HG03103 (cell line): ENCODE results near the gene UCP3.

Experiments used
- ATAC-seq: cut with Tn5 transposase; IDR thresholded peaks from one replicate; pipeline ENCODE4 v1.9.1; 2021; ENCODE audit warnings: low read depth; ENCODE audit not compliant: unreplicated experiment

UCP3 gene, protein sequence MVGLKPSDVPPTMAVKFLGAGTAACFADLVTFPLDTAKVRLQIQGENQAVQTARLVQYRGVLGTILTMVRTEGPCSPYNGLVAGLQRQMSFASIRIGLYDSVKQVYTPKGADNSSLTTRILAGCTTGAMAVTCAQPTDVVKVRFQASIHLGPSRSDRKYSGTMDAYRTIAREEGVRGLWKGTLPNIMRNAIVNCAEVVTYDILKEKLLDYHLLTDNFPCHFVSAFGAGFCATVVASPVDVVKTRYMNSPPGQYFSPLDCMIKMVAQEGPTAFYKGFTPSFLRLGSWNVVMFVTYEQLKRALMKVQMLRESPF

DNA sequence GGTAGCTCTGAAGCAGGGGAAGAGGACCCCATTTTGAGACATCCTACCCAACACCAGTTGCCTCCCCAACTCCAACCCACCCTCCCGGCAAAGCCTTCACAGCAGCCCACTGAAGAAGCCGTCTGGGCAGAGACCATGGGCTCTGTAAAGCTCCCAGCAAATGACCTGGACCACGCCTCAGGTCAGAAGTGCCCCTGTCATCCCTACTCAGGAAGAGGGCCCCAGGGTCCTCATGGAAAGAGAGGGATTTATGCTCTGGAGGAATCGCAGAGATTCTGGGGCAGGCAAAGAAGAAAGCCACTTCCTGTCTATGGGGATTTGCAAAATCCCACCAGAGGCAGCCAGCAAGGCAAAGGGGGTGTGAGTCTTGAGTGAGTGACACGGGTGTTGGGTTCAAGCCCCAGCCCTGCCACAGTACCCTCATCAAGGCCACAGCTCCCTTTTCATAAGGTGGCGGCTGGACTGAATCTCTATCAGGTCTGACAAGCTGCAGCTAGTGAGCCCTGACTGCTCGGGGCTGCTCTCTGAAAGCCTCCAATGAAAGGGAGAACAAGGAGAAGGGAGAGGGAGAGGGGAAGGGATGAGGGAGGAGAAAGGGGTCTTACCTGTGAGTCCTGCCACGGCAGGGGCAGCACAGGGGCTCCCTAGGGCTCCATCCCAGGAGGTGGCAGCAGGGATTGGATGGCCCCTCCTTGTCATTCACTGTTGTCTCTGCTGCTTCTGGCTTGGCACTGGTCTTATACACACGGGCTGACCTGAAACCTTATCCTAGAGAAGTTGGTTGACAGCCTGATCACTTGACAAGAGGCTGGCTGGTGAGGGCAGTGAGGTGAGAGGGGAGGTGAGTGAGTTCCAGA lies at the start of gene UCP3:
UCP3 (minus strand) TSS at position 713 of the 857 bp plus-strand sequence. CDS start 2,043 bp downstream, outside the sequence.
- ATAC-seq = no peak

DNA sequence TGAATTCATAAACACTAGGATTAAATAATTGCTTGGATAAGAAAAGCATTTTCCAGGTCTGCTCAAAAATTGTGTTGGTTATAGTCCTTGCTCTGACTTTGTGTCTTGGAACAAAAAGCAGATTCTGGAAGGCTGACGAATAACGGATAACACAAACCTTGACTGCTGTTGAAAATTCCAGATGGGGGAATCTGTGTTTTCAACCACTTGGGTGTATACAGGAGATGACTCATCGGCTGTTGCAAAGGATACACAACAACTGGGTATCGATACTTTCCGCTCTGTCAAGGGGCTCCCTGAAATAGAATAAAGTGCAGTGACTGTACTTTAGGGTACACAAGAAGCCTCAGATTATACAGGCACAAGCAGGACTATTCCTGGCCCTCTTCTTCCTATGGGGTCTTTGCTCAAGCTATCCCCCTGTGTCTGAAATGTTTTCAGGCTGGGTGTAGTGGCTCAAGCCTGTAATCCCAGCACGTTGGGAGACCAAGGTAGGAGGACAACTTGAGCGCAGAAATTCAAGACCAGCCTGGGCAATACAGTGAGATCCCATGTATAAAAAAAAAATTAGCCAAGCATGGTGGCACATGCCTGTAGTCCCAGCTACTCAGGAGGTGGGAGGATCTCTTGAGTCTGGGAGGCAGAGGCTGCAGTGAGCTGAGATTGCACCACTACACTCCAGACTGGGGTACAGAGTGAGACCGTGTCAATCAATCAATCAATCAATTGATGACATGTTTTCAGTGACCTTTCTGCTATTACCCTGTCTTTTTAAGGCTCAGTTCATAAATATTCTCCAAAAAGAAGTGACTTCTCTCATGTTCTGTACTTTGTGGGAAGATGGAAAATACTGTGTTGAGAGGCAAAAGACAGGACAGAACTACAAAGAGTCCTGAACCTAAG lies 48.6 kb upstream of the UCP3 start:
- no peak for ATAC-seq

DNA sequence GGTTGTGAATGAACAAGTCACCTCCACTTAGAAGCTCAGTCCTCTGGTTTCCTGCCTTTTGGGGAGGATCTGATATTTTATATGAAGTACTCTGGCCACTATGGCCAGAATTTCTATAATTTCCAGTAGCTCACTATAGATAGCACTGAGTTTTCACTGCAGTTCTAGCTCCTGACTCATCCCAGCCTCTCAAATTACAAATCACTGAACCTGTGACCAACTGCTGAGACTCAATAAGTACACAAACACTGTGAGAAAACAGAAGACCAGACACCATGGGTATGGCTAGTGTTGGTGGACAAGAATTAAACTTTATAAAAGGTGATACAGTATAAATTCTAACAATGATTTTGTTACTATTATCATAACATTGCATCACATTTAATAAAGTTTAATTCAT lies 47.1 kb upstream of the UCP3 start:
- no peak for ATAC-seq

DNA sequence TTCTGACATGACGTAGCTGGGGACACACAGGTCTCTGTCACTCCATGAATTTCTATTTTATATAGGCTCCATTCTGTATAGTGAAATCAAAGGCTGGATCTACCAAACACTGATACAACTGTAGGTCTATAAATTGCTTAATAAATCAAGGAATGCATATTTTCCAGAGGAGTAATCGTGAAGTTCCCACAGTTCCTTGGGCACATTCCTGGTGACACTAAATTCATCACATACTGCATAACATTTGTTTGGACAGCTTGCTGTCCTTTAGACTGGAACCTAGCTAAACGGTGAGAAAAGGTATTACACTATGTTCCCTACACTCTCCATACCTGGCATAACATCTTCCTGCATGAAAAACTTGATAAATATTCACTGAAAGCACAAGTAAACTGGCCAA lies 41.6 kb upstream of the UCP3 start:
- ATAC-seq = no peak

DNA sequence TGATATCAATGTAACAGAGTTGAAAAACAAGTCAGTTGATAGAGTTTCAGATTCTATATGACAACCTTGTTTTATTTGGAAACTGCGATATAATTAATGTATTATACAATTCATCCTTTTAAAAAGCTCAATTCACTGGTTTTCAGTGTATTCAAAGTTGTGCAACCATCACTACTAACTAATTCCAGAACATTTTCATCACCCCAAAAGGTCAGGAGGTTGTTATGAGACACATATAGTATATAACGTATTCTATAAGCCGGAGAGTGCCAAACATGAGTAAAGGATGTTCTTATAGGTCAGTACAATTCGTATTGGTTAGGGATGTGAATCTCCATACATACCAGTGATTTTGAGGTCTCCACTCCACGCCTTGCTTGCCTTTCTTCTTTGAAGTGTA lies 40.1 kb upstream of the UCP3 start:
- no peak for ATAC-seq

DNA sequence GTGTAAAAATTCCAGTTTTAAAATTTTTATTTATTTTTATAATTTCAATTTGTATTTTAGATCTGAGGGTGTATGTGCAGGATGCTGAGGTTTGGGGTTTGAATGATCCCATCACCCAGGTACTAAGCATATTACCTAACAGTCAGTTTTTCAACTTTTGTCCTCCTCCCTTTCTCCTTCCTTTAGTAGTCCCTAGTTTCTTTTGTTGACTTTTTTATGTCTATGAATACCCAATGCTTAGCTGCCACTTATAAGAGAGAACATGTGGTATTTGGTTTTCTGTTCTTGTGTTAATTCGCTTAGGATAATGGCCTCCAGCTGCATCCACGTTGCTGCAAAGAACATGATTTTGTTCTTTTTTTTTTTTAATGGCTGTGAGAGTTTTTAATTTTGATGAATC lies 35.7 kb upstream of the UCP3 start:
- ATAC-seq = no peak

DNA sequence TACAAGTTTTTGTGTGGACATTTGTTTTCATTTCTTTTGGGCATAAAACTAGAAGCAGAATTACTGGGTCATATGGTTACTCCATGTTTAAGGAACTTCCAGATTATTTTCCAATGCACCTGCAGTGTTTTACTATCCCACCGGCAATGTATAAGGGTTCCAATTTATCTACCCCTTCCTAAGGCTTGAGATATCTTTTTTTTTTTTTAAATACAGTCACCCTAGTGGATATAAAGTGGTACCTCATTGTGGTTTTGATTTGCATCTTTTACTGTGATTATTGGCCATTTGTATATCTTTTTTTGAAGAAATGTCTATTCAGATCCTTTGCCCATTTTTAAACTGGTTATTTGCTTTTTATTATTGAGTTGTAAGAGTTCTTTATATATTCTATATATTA lies 34.6 kb upstream of the UCP3 start:
- no peak for ATAC-seq

DNA sequence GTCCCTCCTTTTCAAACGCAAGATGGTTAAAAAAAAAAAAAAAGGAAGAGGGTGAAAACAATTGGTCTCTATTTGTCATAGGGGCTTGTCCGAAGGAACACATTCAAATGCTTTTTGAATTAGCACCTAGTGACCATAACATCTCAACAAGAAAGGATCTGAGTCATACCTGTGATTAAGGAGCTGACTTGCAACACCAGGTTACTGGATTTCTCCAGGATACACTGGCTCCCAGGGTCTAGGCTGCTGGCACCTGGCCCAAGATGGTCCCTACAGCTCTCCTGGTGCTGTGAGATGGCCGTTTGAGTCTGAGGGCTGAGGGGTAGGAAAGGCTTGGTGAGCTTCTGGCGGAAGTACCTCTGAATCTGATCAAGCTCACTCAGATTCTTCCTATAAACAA lies 28.4 kb upstream of the UCP3 start:
- no peak for ATAC-seq

DNA sequence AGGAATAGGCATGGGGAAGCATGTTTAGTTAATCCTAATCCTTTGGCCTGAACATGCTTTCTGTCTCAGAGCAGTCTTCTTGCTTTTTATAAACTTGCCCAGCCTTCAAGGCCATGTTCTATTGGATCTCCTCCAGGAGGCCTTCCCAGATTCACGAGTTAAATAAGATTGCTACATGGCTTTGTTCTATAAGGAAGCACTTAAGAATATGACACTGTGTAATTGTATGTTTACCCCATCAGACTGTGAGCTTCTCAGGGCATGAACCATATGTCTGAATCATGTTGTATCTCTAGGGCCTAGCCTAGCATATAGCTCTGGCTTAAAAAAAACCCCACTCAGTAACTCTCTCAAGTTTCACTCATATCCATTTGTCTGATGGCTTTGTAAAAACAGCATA lies 26.4 kb upstream of the UCP3 start:
- no peak for ATAC-seq

DNA sequence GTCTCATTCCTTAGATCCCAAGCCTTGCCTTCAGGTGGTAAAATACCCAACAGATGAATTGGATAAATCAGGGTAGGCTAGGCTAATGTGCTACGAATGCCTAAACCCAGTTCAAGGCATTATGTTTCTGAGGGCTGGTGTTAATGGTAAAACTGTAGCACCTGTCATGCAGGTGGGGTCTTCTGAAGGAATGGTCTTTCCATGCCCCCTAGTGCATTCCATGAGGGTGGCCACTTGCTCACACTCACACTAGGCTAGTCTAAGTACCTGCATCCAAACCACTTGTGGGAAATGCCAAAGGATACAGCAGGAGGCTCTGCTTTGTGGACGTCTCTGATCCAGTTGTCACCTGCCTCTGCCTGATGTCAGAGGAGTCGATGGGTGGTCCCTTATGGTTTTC lies 24.2 kb upstream of the UCP3 start:
- no peak for ATAC-seq

DNA sequence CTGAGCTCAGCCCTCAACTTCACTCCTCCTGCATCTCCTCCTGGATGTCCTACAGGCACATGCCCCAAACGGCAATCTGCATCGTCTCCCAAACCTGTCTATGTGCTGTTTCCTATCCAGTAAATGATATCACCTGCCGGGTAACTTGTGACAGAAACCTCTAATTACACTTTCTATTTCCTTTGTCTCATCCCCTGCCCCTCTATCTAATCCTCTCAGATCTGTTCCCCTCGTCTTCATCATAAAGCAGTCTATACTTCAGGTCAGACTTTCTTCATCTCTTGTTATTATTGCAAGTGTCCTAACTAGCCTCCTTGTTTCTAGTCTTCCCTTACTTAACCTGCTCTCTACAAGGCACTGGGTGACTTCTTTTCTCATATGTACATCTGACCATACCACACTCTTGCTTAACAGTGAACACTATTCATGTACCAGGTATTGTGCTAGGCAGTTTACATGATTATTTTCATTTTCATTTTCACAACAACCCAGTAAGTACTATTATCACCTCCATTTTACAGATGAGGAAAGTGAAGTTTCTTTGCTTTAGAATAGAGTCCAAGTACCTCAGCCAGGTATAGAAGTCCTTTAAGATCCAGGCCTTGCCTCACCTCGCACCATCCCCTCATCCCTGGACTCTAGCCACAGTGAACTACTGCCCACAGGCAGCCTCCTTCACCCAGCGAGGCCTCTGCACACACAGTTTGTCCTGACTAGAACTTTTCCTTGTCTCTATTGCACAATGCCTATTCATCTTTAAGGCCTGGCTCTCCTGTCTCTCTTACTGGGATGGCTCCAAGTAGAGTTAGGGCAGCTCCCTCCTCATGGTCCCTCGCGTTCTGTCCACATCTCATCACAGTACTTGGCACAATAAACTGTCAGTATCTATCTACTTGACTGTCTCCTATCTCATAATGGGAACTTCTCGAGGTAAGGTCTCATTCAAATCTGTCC lies 22.1 kb upstream of the UCP3 start:
- no peak for ATAC-seq

DNA sequence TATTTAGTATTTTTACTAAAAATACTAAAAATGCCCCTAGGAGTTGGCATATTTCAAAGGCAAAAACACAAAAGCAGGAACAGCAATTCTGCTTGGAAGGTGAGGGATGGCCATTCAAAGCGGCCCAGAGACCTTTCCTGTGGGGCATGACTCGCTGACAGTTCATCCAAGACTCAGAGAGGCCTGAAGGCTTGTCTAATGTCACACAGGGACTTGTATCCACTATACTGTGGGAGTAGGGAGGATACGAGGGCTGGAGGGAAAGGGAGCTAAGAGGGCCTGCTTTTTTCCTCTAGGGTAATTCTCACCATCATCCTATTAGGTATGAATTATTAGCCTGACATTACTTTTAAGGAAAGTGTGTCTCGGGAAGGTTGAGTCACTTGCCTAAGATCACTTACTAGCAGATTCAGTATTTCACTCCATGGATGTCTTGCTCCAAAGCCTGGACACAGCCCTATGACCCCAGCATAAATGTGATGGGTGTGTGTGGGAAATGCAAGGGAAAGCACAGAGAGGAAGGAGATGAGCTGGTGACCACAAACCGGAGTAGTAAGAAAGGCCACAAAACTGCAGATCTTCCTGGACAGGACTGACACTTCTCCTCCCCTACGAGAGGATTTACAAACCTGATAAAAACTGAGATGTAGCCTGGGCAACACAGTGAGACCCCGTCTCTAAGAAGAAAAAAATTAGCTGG lies 16.7 kb upstream of the UCP3 start:
- ATAC-seq = no peak

DNA sequence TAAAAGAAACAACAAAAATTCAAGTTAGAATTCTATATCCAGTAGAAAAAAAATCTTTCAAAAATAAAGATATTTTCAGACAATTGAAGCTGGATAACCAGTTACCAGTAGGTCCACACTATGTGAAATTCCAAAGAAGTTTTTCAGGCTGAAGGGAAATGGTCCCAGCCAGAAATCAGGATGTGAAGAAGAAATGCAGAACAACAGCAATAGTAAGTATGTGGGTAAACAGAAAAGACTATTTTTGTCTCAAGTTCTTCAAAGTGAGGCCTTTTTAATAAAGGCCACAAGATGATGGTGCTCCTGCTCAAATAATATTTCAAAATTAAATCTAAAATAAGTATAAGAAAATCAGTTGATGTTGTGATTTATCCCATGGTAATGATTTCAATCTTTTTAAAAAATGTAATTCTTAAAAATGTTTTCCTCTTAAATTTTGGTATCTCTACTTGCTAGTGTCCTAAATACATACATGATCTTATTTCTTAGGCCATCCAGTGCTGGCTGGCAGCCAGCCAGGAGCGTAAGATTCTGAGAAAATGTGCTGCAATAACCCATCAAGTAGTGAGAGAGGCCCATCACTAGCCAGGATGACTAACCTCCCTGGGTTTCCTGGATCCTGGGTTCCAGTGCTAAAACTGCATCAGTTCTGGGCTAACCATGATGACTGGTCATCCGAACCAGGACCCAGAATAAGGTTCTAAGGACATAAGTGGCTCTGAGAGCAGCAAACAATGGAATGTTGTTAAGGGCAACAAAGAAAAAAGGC lies 15.6 kb upstream of the UCP3 start:
- ATAC-seq = no peak

DNA sequence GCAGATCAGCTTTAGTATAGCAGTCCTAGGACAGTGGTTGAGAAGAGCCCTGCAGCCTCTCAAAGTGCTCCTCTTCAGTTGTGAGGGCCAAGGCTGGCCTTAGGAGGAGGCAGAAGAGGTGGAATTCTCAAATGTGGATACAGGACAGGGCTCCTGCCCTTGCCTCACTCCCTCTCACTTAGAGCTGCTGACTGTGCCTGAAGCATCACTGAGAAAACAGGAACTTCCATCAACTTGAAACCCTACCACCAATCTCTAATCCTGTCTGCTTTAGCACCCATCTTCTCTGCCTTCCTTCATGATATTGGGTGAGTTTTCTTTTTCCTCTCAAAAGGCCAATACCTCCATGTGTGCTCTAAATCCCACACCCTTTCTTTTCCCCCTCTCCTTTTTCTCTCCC lies 14.4 kb upstream of the UCP3 start:
- no peak for ATAC-seq

DNA sequence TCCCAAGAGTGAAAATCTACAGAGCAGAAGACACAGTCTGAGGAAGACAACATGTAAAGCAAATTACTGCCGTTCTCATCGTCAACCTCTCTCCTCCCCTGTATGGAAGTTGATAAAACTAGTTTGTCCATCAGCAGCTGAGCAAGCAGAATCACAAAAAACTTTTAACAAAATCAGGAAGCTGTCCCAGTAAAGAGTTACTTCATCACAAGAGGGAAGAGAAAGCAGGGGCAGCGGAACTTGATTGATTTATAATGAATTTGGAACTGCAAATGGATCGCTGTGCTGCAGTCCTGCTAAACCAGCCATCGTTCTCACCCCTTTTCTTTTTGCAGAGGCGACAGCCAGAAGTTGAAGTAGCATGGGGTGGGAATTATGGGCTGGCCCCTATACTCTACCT lies 13.7 kb upstream of the UCP3 start:
- no peak for ATAC-seq

DNA sequence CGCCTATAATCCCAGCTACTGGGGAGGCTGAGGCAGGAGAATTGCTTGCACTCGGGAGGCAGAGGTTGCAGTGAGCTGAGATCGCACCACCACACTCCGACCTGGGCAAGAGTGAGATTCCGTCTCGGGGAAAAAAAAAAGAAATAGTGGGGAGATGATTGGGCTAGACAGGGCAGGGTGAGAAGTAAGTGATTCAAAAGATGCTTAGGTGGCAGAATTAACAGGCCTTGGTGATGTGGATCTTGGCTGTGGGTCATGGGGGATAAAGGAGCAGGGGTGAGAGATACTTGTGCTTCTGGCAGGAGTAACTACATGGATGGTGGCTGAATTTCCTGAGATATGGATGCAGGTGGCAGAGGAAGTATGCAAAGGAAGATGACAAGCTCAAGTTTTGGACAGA lies 13.1 kb upstream of the UCP3 start:
- ATAC-seq = no peak

DNA sequence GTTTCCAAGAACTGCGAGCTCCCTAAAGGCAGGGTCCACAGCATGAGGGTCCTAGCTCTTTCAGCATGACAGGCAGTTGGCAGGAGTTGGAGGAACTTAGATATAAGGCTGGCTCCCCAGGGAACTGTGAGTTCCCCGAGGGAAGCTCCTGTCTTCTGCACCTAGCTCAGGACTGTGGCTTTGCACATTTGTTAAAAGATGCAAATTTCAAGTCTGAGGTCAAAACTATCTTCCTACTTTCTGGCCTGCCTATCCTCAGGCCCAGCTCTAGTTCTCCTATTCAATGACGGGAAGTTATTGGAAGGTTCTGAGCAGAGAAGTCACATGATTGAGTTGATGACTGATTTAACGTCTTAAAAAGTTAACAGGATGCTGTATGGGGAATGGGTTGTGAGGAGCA lies 11.7 kb upstream of the UCP3 start:
- no peak for ATAC-seq

DNA sequence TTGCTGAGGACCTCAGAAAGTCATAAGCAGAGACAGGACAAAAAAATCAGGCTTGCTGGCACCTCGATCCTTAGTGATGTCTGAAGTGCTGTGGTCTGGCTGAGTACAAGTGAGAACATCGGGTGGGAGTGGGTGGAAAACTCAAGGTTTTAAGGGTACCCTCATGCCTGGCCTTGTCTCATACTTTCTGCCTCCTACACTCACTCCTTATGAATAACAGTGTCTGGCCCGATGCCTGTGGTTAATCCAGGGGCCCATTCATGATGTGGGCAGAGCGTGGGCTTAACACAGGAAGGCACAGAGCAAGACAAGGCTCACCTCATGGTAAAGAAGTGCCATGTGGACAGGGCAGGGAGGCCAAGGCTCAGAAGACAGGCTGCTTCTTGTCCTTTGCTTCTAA lies 11.0 kb upstream of the UCP3 start:
- no peak for ATAC-seq
